ENCODE results near the gene NPBWR2. TPM values are rescaled to one million over a fixed set of nuclear protein-coding genes. Genes with fewer than 3 reads are reported as not detected.

NPBWR2 gene
- total and polyA plus RNA-seq, 9 of the 15 experiments (the other 6 are each of a cell fraction or from before 2014, with no cell fraction given), result not detected

DNA sequence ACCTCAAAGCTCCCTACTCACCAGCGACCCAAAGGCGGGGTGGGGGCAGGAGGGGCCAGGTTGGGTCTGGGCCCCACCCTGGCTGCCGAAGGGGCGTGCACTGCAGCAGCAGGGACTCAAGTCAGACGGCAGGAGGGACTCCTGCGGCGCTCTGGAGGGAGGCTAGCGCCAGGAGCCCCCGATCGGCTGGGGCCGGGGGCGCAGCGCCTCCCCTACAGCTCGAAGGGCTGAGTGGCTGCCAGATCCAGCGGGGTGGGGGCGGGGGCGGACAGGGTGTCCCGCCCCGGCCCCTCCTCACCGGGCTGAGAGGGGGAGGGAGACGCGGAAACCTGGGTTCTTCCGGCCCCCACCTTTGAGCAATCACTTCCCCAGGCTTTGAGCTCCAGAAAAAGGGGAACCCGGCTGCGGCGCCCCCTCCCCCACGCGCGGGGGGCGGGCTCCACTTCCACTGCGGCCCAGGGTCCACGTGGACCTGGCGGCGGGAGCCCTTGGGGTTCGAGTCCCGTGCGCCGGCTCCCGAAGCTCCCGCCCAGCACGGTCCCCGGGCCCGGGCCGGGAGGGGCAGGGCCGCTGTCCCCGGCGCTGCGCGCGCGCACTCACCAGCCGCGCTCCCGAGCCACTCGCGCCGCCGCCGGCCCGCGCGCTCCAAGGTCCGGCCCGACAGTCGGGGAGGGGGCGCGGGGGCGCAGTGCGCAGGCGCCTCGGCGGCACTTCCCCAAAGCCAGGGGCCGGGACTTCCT lies 27.9 kb downstream of the NPBWR2 start, which contains the start of gene RGS19 (continued):
- peak in 1 of 2 experiments; percentile 53; a peak in 1 of 4 replicates for TF ChIP-seq RCOR1 (IDR thresholded peaks at IDR 0.05; ENCODE audit: borderline replicate concordance in 1 of 2, low read depth in 2 of 2, low read length in 2 of 2)
- no peak for TF ChIP-seq SP2 (IDR thresholded peaks at IDR 0.05; ENCODE audit: extremely low read depth, low read depth, low read length, poor library complexity, severe bottlenecking)
- no peak for TF ChIP-seq SNRNP70 (optimal IDR thresholded peaks at IDR 0.05; ENCODE audit: low read depth, low read length)
- TF ChIP-seq NKRF (IDR thresholded peaks at IDR 0.05; ENCODE audit: borderline replicate concordance), result peak; percentile 41; the same call in 1 of the 2 replicates
- TF ChIP-seq ZFX (CRISPR knock-in tag; IDR thresholded peaks at IDR 0.05), result peak; percentile 71
- TF ChIP-seq SUPT5H (IDR thresholded peaks at IDR 0.05), result peak; percentile 49
- TF ChIP-seq, protein P1, sequence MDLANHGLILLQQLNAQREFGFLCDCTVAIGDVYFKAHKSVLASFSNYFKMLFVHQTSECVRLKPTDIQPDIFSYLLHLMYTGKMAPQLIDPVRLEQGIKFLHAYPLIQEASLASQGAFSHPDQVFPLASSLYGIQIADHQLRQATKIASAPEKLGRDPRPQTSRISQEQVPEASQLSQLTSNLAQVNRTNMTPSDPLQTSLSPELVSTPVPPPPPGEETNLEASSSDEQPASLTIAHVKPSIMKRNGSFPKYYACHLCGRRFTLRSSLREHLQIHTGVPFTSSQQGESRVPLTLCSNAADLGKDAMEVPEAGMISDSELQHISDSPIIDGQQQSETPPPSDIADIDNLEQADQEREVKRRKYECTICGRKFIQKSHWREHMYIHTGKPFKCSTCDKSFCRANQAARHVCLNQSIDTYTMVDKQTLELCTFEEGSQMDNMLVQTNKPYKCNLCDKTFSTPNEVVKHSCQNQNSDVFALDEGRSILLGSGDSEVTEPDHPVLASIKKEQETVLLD (IDR thresholded peaks at IDR 0.05), result 0 out of 2 replicates have a peak, but pooled peaks have one; percentile 48
- peak; percentile 77 for TF ChIP-seq EGR1 (conservative IDR thresholded peaks at IDR 0.05)
- no peak for TF ChIP-seq ZC3H8 (IDR thresholded peaks at IDR 0.05)
- TF ChIP-seq CEBPG (CRISPR knock-in tag; IDR thresholded peaks at IDR 0.05), result no peak
- 0 out of 4 replicates have a peak, but pooled peaks of 1 of the 2 experiments have one; percentile 14 for TF ChIP-seq CEBPG (tag; conservative IDR thresholded peaks at IDR 0.05 in 1 of 2, IDR thresholded peaks at IDR 0.05 in 1 of 2)
- no peak for TF ChIP-seq CC2D1A (IDR thresholded peaks at IDR 0.05)
- TF ChIP-seq PHF8 (IDR thresholded peaks at IDR 0.05; ENCODE audit: borderline replicate concordance, low read length), result peak; percentile 66; the same call in 1 of the 2 replicates
- TF ChIP-seq HCFC1 (IDR thresholded peaks at IDR 0.05; ENCODE audit: low read depth, low read length), result no peak
- TF ChIP-seq ZBTB7A (IDR thresholded peaks at IDR 0.05; ENCODE audit: borderline replicate concordance, control insufficient read depth, low read depth, low read length), result peak; percentile 55; the same call in 1 of the 2 replicates
- TF ChIP-seq KDM5B (IDR thresholded peaks at IDR 0.05; ENCODE audit: insufficient replicate concordance, low read depth, low read length), result peak; percentile 50
- peak; percentile 75 to 79; a peak in 2 of 4 replicates for TF ChIP-seq ETV6 (IDR thresholded peaks at IDR 0.05; ENCODE audit: borderline replicate concordance in 1 of 2, low read depth in 2 of 2, low read length in 1 of 2)
- TF ChIP-seq ETV6 (CRISPR knock-in tag; IDR thresholded peaks at IDR 0.05; ENCODE audit: borderline replicate concordance), result no peak
- TF ChIP-seq MNT (conservative IDR thresholded peaks at IDR 0.05), result peak; percentile 67 to 86; a peak in 3 of 4 replicates
- no peak for TF ChIP-seq FOXM1 (IDR thresholded peaks at IDR 0.05; ENCODE audit: low read depth)
- TF ChIP-seq FOXM1 (CRISPR knock-in tag; IDR thresholded peaks at IDR 0.05; ENCODE audit: low read depth), result peak; percentile 52; the same call in 1 of the 2 replicates
- 0 out of 2 replicates have a peak, but pooled peaks have one; percentile 37 for TF ChIP-seq ETV5 (CRISPR knock-in tag; IDR thresholded peaks at IDR 0.05; ENCODE audit: low read depth)
